ENCODE measurements around the gene CCDC88C.

DNA sequence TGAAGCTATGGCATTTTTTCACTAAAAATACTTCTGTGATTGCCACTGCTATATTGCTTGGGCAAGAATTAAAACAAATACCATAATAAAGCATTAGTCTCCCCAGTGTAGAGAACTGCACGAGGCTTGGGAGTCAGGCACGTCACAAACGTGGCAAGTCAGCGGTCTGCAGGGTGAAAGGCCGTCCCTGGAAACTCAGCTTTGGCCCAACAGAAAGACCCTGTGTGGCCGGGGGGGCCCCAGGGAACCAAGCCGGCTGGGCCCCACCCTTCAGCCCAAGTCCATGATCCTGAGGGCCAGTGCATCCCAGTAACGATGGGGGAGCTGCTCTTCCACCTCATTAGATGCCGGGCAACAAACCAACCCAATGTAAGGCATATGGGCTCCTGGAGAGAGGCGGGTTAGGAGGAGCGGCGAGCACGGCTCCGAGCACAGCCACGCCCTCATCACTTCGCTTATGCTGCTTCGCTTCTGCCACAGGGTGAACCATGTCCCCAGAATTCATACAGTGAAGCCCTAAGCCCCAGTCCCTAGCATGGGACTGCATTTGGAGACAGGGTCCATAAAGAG is 122.3 kb downstream of the CCDC88C start:
- TF ChIP-seq CTCF (IDR thresholded peaks at IDR 0.05) (no peak), POLR2A (IDR thresholded peaks at IDR 0.05) (no peak)
